ENCODE measurements around the gene RHEBL1.

- no peak for TF ChIP-seq CTCF (IDR thresholded peaks at IDR 0.05; ENCODE audit: low read depth, low read length)
- TF ChIP-seq EZH2phosphoT487 (IDR thresholded peaks at IDR 0.05; ENCODE audit: low read depth) = no peak
These were observed 39.7 kb downstream of the RHEBL1 start for GRCh38 chr12:49030119-49030518.
